Activated CD8-positive, alpha-beta memory T cell treated with anti-CD3 and anti-CD28 coated beads, Interleukin-2, amount 10 ng/mL, durations not matched to agents 7 days and 5 days (primary cell): Measurements from ENCODE around the gene STEAP1B. TPM values are rescaled to one million over a fixed set of nuclear protein-coding genes. Genes with fewer than 3 reads are reported as not detected.
"Not testable (repeated sequence)": the region's sequence is repeated elsewhere in the genome, so short reads cannot be mapped to it uniquely, and the experiment has no call there.

Experiments used
- ATAC-seq: fragments of 150-1000 bp; cut with Tn5 transposase; one replicate; pipeline ENCODE4 v1.10.0; 2021; ENCODE audit warnings: moderate library complexity
- CTCF ChIA-PET: fragments of 350-600 bp; sonication (Branson Sonifier 250); formaldehyde crosslinking; loops from one replicate; lab custom pipeline; 2021; ENCODE audit warnings: antibody characterized with exemption; lab: Charles Lee
- DNase-seq: peaks from one replicate; pipeline ENCODE4 v3.0.0-alpha.2; 2020
- H3K27ac Mint-ChIP-seq: one replicate; pipeline ENCODE4 v1.8.0; 2021; ENCODE audit warnings: mild to moderate bottlenecking, mixed read lengths
- H3K27me3 Mint-ChIP-seq: one replicate; pipeline ENCODE4 v1.8.0; 2021; ENCODE audit warnings: mixed read lengths
- H3K36me3 Mint-ChIP-seq: one replicate; pipeline ENCODE4 v1.8.0; 2021; ENCODE audit warnings: mild to moderate bottlenecking, mixed read lengths
- H3K4me1 Mint-ChIP-seq: one replicate; pipeline ENCODE4 v1.8.0; 2021; ENCODE audit warnings: mixed read lengths
- H3K4me3 Mint-ChIP-seq: one replicate; pipeline ENCODE4 v1.8.0; 2021; ENCODE audit warnings: mild to moderate bottlenecking, moderate library complexity, mixed read lengths
- H3K9me3 Mint-ChIP-seq: one replicate; pipeline ENCODE4 v1.8.0; 2022; ENCODE audit warnings: low read depth, mixed read lengths
- total RNA-seq, 2 experiments: library from RNA; stranded (reverse); gene quantifications; one replicate each; pipeline ENCODE4 v1.2.3, GENCODE V29; 2021

Gene STEAP1B
- total RNA-seq, 2 experiments from 2014 or later = 0.37 TPM; not detected in 1

DNA sequence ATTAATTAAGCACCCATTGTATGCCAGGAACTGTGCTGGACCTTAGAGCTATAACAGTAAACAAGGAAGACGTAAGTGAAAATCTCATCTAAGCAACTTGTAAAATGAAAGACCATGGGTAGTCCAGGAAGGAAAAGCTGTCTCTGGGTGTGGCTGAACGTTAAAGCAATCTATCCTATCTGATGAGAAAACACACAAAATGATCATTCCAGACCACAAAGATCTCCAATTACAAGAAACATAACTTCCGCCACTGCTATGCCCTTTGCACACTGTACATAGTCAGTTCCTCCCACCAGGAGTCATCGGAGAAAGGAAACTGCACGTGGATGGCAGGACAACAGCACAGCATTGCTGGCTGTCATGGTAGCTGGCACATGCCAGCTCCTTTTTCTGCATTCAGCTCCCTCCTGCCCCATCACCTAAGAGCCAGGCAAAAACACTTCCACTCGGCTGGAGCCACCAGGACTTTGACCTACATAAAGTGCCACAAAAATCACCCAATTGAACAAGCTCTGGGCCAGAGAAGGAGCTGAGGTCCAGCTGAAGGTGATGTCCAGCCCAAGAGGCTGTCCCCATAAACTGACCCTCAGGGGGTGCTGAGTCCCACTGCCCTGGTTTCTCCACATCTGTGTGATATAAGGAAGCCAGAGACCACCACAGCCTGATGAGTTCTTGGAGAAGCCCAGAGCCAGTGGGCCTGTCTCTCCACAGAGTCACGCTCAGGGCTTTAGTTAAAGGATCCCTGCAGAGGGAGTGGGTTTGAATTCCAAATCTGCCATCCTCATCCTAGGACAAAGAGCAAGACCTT is 56.4 kb downstream of the STEAP1B start:
- ATAC-seq = no peak
- Mint-ChIP-seq H3K27me3 (peaks cover 6% of the 10 kb centered on the region), H3K4me1 (peaks cover 16% of the 10 kb centered on the region), H3K4me3 (no peak overlapping the region), H3K9me3 (no peaks in the 10 kb centered on the region), H3K36me3 (no peaks in the 10 kb centered on the region), H3K27ac (no peak overlapping the region)
- DNase-seq = no peak
- CTCF ChIA-PET = no interaction called here

DNA sequence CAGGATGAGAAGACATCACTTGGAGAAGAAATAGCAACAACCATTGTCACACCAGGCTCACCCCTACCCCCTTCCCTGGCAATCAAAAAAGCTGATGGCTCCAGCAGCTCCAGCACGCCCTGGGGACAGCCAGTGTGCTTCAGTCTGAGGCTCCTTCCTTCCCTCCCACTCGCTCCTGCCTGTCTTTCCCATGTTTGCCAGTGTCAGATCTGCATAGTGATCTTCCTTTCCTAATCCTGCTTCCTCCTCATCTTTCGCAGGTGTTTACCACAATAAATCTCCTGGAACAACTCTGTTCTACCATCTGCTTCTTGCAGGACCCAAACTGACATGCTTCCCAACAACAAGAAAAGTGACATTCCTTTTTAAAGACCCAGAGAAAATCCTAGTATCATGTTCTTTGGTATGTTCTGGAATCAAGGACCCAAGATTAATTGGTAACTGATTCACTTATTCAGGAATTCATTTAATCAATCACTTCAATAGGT is 57.1 kb downstream of the STEAP1B start:
- no peak for DNase-seq
- Mint-ChIP-seq H3K9me3 (no peaks in the 10 kb centered on the region), H3K4me1 (peaks cover 14% of the 10 kb centered on the region), H3K36me3 (no peaks in the 10 kb centered on the region), H3K27me3 (peaks cover 13% of the 10 kb centered on the region), H3K4me3 (no peak overlapping the region), H3K27ac (no peak overlapping the region)
- no peak for ATAC-seq
- CTCF ChIA-PET = interaction anchor here (0.7 kb wide), 1 partner anchor 9 kb away, joined by 5 read pairs; no protein-coding TSS in a partner anchor

DNA sequence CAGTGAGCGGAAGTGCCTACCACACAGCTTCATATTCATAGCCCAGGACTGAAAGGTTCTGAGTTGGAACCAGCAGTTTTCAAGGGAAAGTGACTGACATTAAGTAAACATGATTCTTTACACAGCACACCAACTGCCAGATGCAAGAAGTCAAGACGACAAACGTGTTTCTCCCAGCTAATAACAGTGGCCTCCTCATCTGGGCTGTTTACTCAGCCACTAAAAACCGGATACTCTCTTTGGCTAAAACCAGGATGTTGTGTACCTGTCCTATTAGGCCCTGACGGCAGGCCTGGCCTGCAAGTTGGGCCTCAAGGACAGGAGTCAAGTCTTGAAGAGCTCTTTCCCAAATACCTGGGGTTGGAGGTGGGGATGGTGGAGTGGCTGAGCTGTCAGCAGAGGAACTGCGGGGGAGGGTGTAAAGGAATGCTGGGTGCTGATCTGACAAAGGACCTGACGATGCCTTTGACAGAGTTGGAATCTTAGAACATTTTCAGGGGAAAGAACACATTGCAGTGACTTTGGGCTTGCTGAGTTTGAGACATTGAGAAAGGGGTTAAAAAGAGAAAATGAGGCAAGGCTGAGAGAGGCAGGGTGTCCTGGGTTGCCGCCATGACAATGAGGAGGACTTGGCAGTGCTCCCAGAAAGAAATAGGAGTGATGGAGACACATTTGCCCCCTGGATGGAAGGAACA is 57.7 kb downstream of the STEAP1B start:
- no peak for ATAC-seq
- CTCF ChIA-PET = interaction anchor here (0.7 kb wide), 1 partner anchor 10 kb away, joined by 5 read pairs; no protein-coding TSS in a partner anchor
- no peak for DNase-seq
- peaks cover 16% of the 10 kb centered on the region for H3K27me3 Mint-ChIP-seq
- peaks cover 8% of the 10 kb centered on the region for H3K4me1 Mint-ChIP-seq
- no peak overlapping the region for H3K4me3 Mint-ChIP-seq
- H3K36me3 Mint-ChIP-seq = no peaks in the 10 kb centered on the region
- no peak overlapping the region for H3K27ac Mint-ChIP-seq
- H3K9me3 Mint-ChIP-seq = no peaks in the 10 kb centered on the region

DNA sequence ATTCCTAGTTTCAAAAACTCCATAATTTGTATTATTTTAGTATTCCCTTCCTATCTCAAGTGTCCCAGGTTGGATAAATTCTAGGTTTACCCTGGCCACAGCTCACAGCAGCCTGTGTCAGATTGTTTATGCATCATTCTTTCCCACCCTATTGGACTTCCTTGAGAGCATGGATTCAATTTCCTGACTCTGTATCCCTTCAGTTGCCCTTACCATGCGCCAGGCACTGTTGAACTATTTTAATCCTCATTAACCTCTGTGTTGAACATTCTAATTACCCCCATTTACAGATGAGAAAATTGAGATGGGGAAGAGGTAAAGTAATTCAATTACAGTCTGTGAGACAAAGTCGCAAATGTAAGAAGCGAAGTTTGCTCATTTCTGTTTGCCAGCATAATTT is 58.8 kb downstream of the STEAP1B start:
- CTCF ChIA-PET = no interaction called here
- no peaks in the 10 kb centered on the region for H3K36me3 Mint-ChIP-seq
- peaks cover 19% of the 10 kb centered on the region for H3K27me3 Mint-ChIP-seq
- ATAC-seq (no peak), DNase-seq (no peak)
- peaks cover 8% of the 10 kb centered on the region for H3K4me1 Mint-ChIP-seq
- no peak overlapping the region for H3K4me3 Mint-ChIP-seq
- H3K9me3 Mint-ChIP-seq = no peaks in the 10 kb centered on the region
- no peak overlapping the region for H3K27ac Mint-ChIP-seq

DNA sequence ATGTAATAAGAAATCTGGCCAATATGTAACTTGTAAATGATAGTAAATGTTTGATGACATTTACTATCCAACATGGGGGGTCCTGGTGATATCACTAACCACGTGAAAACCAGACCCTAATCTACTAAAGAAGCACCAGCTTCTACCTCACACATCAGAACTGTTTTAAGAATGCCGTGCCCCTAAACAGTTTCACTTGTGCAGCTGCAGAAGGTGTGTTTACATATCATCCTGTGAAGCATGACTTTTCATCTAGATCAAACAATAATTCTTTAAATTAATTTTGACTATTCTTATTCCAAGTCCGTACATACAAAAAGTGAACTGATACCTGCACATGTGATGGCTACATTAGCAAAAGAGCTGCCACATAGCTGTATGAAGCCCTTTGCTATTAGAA is 61.0 kb downstream of the STEAP1B start:
- Mint-ChIP-seq H3K27me3 (peaks cover 19% of the 10 kb centered on the region), H3K4me1 (peaks cover 9% of the 10 kb centered on the region), H3K4me3 (no peak overlapping the region), H3K36me3 (no peaks in the 10 kb centered on the region), H3K27ac (no peak overlapping the region), H3K9me3 (no peaks in the 10 kb centered on the region)
- ATAC-seq (no peak), DNase-seq (no peak)
- CTCF ChIA-PET = interaction anchor here (1.2 to 2.6 kb wide), 4 partner anchors 14 to 105 kb away, joined by 3 to 8 read pairs (median 5); no protein-coding TSS in a partner anchor

DNA sequence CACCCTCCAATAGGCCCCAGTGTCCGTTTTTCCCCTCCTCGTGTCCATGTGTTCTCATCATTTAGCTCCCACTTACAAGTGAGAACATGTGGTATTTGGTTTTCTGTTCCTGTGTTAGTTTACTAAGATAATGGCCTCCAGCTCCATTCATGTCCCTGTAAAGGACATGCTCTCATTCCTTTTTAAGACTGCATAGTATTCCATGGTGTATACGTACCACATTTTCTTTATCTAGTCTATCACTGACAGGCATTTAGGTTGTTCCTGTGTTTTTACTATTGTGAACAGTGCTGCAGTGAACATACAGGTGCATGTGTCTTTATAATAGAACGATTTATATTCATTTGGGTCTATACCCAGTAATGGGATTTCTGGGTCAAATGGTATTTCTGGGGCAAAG is 63.4 kb downstream of the STEAP1B start:
- H3K9me3 Mint-ChIP-seq, H3K27ac Mint-ChIP-seq, CTCF ChIA-PET: not testable (repeated sequence)

DNA sequence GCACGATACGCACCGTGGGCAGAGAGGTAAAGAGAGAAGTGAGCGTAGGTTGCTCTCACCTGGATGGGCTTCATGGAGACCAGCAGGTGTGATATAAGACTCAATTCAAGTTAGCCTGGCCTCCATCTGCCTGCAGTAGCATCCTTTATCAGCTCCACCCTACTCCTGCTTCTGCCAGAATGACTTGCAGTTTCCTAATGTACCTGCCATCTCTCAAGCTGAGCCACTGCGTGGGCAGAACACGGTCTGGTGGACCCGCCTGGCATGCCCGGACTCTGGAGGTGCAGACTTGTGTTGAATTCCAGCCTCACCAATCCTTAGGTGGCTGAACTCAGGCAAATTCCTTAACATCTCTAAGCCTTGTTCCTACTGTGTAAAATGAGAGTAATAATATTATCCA is 64.3 kb downstream of the STEAP1B start:
- Mint-ChIP-seq H3K4me3 (no peak overlapping the region), H3K36me3 (no peaks in the 10 kb centered on the region), H3K4me1 (peaks cover 9% of the 10 kb centered on the region), H3K27ac (no peak overlapping the region), H3K9me3 (no peaks in the 10 kb centered on the region), H3K27me3 (peaks cover 17% of the 10 kb centered on the region)
- no peak for ATAC-seq
- no peak for DNase-seq
- CTCF ChIA-PET = interaction anchor here (0.7 kb wide), 1 partner anchor 1079 kb away, joined by 3 read pairs; no protein-coding TSS in a partner anchor

More for the DNA sequence above, 63.4 kb downstream of the STEAP1B start:
- H3K27me3 Mint-ChIP-seq = peaks cover 17% of the 10 kb centered on the region
- not testable (repeated sequence) for H3K36me3 Mint-ChIP-seq, H3K4me1 Mint-ChIP-seq, ATAC-seq, DNase-seq, H3K4me3 Mint-ChIP-seq

DNA sequence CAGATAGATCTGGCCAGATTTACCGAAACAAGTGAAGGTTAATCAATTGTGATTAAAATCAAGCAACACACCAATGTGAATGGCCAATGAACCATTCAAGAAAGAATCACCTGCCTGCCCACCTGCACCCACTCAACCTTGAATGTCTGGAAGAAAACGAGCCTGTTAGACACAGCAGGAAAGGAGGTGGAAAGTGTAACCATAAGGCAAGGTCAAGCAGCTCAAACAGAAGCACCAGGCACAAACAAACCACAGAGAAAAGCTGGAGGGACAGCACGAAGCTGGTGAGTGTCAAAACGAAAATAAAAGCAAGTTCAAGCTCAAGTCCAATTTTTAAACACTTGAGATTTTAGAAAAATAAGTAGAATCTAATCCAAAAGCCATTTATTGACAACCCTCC is 64.9 kb downstream of the STEAP1B start:
- peak; percentile 45 for ATAC-seq
- no peak overlapping the region for H3K4me3 Mint-ChIP-seq

DNA sequence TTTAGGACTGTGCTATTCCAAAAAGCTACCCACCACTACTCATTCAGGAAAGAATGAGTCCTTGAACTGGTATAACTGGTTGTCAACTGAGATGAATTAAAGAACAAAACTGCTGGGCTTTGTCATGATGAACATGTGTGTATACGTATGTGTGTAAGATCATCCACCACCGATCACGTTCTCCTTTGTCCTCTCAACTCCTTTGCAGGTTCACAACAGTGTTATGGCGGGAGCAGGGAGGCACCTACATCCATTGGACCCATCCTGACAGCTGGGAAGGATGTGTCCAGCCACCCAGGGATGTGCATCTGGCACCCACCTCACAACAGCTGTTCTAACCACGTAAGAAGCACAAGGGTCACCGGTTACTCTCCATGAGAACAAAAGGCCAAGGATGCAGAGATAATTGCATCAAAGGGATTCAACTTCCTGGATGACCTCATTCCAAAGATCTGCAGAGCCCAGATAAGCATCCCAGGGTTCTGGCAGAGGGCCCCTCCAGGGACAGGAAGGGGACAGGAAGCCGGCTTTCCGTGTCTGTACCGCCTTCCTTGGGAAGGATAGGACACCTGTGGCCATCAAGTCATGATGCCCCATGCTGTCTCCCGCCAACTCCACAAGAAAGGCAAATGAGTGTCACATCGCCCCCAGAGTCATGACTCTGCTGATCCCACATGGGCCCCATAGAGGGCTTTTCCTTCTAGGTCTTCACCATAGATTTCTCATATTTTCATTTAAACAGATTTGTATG is 66.1 kb downstream of the STEAP1B start:
- DNase-seq (no peak), ATAC-seq (no peak)
- H3K9me3 Mint-ChIP-seq = no peaks in the 10 kb centered on the region
- peaks cover 15% of the 10 kb centered on the region for H3K27me3 Mint-ChIP-seq
- no peak overlapping the region for H3K4me3 Mint-ChIP-seq
- H3K36me3 Mint-ChIP-seq = no peaks in the 10 kb centered on the region
- CTCF ChIA-PET = no interaction called here
- peaks cover 9% of the 10 kb centered on the region for H3K4me1 Mint-ChIP-seq
- no peak overlapping the region for H3K27ac Mint-ChIP-seq

More for the DNA sequence above, 64.9 kb downstream of the STEAP1B start:
- Mint-ChIP-seq H3K27me3 (peaks cover 17% of the 10 kb centered on the region), H3K9me3 (no peaks in the 10 kb centered on the region), H3K36me3 (no peaks in the 10 kb centered on the region), H3K4me1 (peaks cover 9% of the 10 kb centered on the region), H3K27ac (no peak overlapping the region)
- no peak for DNase-seq
- CTCF ChIA-PET = interaction anchor here (0.7 kb wide), 1 partner anchor 1080 kb away, joined by 3 read pairs; no protein-coding TSS in a partner anchor

DNA sequence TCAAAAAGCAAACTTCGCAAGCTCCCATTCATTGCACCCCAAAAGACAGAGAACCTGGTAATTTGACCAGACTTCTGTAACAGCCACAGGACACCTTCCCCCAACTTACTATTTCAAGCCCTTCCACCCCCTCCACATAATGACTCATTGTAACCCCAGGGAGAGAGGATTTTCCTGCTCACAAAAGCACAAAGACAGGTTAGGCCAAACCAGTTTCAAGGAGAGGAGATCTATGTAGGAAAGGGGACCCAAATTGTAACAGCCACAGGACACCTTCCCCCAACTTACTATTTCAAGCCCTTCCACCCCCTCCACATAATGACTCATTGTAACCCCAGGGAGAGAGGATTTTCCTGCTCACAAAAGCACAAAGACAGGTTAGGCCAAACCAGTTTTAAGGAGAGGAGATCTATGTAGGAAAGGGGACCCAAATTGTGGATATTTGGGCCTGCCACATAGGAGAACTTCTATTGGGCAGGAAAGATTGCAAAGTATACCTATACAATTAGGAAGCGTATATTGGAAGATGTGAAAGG is 66.8 kb downstream of the STEAP1B start:
- H3K27me3 Mint-ChIP-seq, H3K9me3 Mint-ChIP-seq, DNase-seq, ATAC-seq, H3K4me3 Mint-ChIP-seq, H3K27ac Mint-ChIP-seq, CTCF ChIA-PET, H3K36me3 Mint-ChIP-seq, H3K4me1 Mint-ChIP-seq: not testable (repeated sequence)

DNA sequence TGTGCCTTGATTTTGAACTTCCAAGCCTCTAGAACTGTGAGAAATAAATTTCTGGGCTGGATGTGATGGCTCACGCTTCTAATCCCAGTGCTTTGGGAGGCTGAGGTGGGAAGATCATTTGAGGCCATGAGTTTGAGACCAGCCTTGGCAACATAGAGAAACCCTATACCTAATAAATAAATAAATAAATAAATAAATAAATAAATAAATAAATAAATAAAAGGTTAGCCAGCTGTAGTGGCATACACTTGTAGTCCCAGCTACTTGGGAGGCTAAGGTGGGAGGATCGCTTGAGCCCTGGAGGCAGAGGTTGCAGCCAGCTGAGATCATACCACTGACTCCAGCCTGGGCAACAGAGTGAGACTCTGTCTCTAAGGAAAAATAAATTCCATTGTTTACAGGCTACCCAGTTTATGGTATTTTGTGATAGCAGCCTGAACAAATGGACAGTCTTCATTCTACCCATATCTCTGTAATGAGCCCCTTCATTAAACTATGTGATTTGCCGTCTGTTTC is 67.7 kb downstream of the STEAP1B start:
- no peak for DNase-seq
- H3K4me1 Mint-ChIP-seq = peaks cover 9% of the 10 kb centered on the region
- peaks cover 4% of the 10 kb centered on the region for H3K27me3 Mint-ChIP-seq
- H3K27ac Mint-ChIP-seq = no peak overlapping the region
- H3K4me3 Mint-ChIP-seq = no peak overlapping the region
- no peak for ATAC-seq
- CTCF ChIA-PET = no interaction called here
- no peaks in the 10 kb centered on the region for H3K36me3 Mint-ChIP-seq
- H3K9me3 Mint-ChIP-seq = no peaks in the 10 kb centered on the region

DNA sequence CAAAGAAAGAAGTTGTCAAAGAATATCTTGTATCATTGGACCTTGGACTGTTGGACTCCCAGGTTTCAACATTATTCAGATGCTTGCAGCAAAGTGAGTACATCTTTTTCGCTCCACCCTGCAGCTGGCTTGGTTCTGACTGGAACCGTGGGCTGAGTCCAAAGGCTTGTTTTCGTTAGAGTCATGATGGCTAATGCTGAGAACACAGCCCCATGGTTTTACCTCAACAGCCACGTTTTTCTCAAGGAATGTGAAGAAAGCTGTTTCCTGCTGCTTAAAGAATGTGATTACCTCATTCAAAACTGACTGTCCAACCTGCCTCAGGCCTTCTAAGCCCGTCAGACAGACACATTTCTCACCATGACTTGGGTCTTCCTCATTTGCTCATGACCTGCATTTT is 69.5 kb downstream of the STEAP1B start:
- Mint-ChIP-seq H3K9me3 (no peaks in the 10 kb centered on the region), H3K4me3 (no peak overlapping the region), H3K27me3 (no peaks in the 10 kb centered on the region), H3K36me3 (no peaks in the 10 kb centered on the region), H3K4me1 (peaks cover 6% of the 10 kb centered on the region), H3K27ac (no peak overlapping the region)
- CTCF ChIA-PET = no interaction called here
- ATAC-seq (no peak), DNase-seq (no peak)

DNA sequence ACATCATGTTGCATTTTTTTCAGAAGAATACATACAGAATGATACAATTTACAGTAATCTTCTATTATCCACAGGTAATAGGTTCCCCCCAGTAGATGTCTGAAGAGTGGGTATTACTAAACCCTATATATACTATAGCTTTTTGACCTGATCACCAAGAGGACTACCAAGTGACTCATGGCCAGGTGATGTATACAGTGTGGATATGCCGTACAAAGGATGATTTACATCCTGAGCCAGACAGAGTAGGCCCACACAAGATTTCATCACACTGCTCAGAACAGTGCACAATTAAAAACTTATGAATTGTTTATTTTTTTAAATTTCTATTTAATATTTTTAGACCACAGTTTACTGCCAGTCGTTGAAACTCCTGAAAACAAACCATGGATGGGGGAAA is 70.6 kb downstream of the STEAP1B start:
- no peak for ATAC-seq
- H3K27me3 Mint-ChIP-seq = no peaks in the 10 kb centered on the region
- no peak overlapping the region for H3K27ac Mint-ChIP-seq
- no peak overlapping the region for H3K4me3 Mint-ChIP-seq
- H3K9me3 Mint-ChIP-seq = no peaks in the 10 kb centered on the region
- H3K36me3 Mint-ChIP-seq = no peaks in the 10 kb centered on the region
- no peaks in the 10 kb centered on the region for H3K4me1 Mint-ChIP-seq
- no peak for DNase-seq
- CTCF ChIA-PET = no interaction called here
